NCI-H345 treated with DMSO at 0.1 percent for 48 hours (cell line): ENCODE results near the gene ATP6AP1.

Experiments
- DNase-seq: peaks from one replicate; lab custom pipeline; 2025; ENCODE audit not compliant: unreplicated experiment; lab: John Stamatoyannopoulos, UW

ATP6AP1 gene

DNA sequence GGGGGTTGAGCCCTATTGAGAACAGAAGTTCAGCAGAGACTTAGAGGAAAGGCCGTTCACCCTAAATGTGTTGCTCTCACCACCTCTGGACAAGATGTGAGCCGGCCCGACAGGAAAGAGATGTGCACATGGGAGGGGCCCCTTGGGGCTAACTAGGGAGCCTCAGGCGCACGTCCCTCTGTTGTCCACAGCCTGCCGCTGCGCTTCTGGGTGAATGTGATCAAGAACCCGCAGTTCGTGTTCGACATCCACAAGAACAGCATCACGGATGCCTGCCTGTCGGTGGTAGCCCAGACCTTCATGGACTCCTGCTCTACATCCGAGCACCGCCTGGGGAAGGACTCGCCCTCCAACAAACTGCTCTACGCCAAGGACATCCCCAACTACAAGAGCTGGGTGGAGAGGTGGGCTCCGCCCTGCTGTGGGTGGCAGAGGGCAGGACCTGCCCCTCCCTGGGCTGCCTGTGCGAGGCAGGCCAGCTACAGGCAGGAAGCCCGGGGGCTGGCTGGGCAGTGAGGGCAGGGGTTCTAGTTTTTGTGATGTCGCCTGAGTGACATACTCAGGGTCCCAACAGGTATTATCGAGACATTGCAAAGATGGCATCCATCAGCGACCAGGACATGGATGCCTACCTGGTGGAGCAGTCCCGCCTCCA is 42.6 kb downstream of the ATP6AP1 start:
- DNase-seq: no peak

DNA sequence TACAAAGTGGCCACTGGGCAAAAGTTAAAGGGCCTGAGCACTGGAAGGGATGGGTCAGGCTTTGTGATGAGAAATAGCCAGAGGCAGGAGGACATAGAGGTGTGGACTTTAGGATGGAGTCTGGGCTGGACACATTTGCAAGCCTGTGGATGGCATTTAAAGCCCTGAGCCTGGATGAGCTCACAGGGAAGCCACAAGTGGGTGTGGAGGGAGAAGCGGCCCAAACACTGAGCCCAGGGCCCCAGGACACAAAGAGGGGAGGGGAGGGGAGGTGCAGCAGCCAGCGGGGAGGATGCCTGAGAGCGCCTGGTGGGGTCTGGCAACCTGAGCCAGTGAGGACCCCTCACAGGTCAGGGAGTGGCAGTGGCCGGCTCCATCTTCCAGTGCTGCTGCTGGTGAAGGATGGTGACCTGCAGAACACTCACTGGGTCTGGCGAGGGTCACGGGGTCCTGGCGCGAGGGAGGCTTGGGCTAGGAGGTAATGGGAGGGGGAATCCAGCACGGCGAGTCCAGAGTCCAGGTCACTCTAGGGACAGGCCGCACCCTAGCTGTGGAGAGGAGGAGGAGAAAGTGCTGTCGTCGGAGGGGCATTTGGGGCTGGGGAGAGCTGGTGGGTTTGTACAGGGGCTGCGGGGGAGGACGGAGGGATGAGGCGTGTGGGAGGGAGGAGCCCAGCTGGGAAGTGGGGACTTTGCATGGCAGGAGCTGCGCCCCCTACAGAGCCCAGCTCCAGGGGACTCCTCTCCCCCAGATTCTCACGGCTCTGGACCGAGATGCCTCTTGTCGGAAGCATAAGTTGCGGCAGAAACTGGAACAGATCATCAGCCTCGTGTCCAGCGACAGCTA is 43.6 kb downstream of the ATP6AP1 start:
- no peak for DNase-seq

DNA sequence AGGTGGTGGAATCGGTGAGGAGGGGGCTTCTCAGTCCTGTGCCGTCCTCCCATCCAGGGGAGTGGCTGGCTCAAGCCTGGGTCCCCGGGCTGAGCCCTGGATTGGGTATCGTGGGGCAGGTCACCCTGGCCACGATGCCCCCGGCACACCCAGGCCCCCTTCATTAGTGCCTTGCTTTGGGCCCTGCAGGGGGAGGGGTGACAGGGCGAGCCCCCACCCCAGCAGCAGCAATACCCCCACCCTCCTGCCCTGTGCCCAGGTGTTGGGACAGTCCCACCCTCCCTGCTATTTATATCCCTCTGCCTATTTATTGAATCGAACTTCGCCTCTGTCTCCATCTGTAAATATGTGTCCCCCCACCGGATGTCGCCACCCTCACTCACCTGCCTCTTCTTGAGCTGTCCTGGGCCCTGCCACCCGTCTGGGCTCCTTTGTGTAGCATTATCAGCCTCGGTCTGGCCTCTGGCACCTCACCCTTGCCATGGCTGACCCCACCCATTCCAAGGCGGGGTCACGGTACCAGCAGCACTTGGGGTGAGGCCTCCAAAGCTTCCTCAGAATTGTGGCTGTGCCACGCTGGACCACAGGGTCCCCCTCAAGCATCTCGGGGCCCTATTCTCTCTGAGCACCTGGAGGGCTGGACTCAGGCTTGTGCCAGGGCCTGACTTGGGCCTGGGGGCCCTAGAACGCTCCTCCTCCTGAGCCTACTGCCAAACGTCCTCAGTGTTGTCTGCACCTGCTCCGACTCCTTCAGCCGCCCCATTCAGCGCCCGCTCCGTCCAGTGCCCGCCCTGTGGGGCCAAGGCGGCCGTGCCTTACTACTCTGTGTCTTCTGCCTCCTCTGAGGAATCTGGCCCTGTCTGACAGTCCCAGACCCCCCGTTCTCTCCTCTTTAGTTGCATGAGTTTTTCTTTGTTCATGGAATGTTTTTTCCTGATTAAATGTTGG is 44.5 kb downstream of the ATP6AP1 start:
- no peak for DNase-seq

DNA sequence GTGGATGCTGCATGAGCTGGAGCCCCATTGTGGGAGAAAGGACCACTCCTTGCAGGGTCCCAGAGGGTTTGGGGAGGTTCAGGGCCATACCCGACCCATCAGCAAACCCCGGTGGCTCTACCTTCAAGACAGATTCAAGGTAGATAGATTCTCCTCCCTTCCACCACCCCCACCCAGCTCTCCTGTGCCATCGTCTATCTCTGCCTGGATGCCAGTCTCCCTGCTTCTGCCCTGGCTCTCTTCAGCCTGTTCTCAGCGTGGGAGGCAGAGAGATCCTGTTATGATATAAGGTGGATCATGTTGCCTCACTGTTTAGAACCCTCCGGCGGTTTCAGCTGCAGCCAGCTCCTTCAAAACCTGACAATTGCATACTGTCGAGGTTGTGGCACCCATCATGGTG is 45.2 kb downstream of the ATP6AP1 start:
- no peak for DNase-seq

DNA sequence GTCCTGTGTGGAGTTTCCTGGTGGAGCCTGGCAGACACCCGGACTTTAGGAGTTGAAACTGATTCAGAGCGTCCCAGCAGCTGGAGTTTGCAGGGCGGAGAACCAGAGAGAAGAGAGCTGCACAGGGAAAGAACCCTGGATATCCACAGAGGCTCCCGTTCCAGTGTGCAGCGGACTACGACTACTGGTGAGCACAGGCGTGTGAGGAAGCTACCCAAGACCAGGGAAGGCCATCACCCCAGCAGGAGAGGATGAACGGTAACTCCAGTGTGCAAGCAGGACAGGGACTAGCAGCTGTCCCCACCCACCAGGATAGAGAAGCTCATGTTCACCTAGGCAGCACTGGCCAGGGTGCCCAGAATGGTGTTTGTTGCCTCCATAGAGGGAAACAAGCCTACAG is 48.3 kb downstream of the ATP6AP1 start:
- no peak for DNase-seq

DNA sequence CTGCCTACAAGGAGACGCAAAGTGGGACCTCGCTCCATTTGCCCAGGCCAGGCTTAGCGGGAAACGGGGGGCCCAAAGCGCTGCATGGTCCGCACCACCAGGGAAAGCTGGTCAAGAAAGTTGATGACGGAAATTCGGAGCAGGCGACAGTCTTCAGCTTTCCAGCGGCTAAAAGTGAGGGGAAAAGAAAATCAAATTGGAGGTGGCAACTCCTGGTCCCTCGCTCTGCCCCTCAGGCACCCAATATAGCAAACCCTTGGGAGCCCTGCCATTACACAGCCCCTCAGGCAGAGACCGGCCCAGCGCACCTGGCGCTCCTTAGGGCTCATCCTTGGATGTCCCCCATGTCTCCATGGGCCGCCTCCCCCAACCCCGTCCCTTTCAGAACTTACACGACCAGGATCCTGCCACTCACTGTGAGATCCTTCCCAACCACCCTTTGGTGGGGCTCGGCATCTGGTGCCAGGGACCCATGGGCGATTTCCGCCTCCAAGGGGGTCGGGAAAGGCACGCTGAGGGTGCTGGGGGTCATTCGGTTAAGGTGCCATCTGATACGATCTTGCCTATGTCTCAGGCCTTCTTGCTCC is 49.5 kb downstream of the ATP6AP1 start:
- no peak for DNase-seq

DNA sequence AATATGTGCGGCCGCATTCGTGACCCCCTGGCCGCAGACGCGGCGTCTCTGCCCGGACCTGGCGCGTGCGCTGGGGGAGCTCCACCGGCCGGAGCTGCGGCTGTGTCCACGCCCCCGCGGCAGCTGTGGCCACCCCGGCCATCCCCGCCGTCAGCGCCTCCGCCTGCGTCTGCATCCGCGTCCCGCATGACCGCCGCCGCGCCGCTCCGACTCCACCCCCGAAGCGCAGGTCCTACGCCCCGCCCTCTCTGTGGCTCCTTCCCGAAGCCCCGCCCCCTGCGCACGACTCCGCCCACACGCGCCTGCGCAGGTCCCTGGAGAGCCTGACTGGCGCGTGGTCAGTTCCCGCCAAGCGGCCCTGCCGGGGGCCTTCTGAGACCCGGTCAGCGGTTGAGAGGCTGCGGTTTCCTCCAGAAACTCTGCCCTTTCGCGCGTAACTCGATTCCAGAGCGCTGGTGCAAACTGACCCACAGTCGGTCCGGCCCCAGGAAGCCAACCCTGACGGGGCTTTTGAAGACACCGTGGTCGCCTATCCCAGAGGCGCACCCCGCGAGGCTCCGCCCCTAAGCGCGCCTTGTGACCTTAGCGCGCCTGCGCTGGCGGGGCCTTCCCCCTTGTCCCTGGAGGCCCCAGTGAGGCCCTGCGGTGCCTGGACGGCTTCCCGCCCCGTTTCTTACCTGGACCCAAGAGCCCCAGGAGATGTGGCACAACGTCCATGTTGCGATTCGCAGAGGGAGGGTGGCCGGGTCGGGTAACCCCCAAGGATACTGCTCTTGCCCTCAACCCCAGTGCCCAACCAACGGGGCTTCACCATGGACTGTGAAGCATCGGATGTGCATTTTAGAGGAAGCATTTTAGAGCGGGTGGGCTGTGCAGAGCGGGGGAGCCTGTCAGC is 50.5 kb downstream of the ATP6AP1 start, which contains the start of gene LAGE3:
Gene LAGE3, minus strand, starts transcription at position 554 of the 895 bp plus-strand sequence. Its CDS starts 366 bp downstream, at position 188.
- peak; percentile 74 for DNase-seq

DNA sequence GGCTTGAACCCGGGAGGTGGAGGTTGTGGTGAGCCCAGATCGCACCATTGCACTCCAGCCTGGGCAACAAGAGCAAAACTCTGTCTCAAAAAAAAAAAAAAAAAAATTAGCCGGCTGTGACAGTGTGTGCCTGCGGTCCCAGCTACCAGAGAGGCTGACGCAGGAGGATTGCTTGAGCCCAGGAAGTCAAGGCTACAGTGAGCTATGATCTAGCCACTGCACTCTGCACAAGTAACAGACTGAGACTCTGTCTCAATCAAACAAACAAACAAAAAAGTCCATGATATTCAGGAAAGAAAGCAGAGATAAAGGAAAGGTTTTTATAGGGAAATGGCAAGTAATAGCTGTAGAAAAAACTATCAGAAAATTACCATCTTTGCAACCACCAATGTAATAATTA is 52.7 kb downstream of the ATP6AP1 start:
- no peak for DNase-seq

DNA sequence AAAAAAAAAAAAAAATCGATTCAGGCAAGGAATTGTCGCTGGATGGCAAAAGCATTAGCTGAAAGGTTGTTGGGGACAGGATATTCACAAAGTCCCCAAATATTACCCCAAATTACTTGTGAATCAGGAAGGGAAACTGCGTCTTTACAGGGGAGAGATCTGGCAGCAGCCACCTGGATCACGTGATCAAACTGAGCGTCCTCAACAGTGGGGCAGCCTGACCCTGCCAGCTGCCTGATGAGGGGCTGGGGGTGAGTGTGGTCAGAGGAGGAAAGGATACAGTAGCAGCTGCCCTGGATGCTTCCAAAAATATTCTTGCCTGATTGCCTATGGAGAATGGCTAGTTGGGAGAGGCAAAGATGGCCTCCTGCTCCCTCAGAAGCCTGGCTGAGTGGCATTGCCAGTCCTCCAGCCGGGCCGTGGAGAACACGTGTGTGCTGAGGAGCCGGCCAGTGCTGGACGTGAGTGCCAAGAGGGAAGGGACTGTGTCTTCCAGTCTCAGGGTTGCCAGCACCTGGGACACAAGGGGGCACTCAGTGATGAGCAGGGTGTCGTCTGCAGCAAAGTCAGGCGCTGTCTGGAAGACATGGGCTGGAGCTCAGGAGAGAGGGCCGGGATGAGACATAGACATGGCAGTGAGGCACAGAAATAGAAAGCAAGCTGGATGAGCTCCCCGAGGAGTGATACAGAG is 53.6 kb downstream of the ATP6AP1 start:
- DNase-seq: no peak

GRCh38 chrX:154482786-154483185 is 54.3 kb downstream of the ATP6AP1 start:
- DNase-seq: no peak

- DNase-seq: no peak
Measured at GRCh38 chrX:154483325-154483724, 54.8 kb downstream of the ATP6AP1 start.

DNA sequence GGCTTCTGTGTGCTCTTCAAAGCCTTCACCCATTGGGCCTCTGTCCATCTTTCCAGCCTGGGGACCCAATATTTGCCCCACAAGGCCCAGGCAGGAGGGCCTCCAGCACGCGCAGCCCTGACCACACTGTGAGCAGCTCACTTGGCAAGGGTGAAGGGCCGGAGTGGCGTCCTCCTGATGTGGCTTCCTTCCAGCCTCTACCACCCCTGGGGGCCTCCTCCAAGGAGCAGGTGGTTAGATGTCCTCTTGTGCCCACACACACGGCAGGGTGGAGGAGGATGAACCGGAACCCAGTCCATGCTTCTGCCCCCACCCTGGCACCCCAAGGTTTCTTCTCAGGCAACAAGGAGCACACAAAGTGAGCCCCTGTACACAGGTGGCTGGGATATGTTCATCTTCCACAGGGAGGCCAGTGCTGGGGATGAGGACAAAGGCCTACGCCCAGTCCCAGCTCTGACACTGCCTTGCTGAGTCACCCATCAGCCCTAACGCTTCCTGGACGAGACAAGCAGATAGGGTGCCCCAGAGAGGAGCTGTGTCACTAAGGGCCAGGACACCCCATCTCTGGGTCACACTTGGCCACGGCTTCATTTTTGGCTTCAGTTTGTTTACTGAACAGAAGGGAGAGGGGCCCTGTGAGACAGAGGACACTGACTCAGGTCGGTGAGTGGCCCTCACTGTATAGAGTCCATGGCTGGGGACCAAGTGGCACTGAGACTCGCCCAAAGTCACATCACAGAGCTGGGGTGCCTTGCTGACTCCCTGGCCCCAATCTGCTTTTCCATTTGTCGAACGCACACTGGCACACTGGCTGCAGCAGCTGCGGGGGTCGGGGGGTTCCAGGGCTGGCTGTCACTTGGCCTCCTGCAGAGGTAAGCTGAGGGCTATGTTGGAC is 56.0 kb downstream of the ATP6AP1 start:
- DNase-seq: no peak

DNA sequence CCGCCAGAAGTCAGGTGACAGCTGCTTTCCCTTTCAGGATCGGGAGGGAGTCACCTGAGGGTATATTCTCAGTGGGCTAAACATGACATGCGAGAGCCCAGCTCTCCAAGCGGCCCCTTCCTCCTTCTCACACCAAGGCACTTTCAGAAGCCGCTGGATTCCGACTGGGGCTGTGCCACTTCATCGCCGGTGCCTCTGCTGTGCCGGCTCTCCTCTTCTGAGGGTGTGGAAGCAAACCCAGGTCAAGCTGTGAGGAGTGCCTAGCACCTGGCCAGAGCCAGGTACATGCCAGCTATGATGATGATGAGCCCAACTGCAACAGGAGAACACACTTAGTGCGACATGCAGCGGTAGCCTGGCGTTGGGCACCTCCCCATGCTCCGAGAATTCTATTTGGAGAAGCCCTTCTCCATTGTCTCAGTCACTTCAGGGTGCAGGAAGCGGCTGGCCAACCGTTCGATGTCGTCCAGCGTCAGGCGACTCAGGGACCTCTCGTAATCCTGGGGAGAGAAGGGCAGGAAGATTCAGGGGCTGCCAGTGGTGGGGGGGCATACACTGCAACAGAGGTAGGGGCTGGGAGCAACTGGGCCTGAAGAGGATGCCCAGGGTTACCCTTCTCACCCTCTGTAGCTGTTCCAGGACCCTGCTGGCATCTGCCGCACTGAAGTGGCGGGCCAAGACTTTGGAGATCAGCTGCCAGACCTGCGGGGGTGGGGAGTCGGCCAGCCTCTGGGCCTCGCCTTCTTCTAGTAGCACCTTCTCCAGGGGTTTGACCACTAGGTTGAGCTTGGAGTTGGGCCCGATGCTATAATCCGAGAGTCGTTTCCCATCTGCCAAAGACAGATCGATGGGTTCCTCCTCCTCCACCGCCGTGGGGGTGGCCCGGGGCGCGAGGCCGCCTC is 56.9 kb downstream of the ATP6AP1 start:
- DNase-seq: no peak

DNA sequence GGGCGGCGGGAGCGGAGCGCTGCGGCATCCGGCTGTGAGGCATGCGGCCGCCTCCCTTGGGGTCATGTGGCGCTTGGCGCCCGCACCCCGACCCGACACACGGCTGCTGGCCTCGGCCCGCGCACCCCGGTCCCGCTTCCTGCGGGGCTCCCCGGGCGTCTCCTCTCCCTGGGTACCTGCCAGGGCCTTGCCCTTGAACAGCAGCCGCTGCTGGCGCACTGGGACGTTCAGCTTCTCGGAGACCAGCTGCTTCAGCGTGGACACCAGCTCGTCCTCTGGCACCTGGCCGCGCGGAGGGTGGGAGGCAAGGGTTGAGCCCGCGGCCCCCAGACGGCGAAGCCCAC is 57.5 kb downstream of the ATP6AP1 start:
- DNase-seq: no peak
